Stimulated activated CD4-positive, alpha-beta T cell treated with anti-CD3 and anti-CD28 coated beads, Interleukin-15, amount 100 ng/mL, for 1 hour (primary cell): ENCODE results near the gene AFF2.

Experiments used
- DNase-seq, 2 donors: peaks; one replicate each; pipeline ENCODE4 v3.0.0-alpha.2; 2020; ENCODE audit warnings: low read depth in 1 of 2, low spot score in 1 of 2

AFF2 gene

DNA sequence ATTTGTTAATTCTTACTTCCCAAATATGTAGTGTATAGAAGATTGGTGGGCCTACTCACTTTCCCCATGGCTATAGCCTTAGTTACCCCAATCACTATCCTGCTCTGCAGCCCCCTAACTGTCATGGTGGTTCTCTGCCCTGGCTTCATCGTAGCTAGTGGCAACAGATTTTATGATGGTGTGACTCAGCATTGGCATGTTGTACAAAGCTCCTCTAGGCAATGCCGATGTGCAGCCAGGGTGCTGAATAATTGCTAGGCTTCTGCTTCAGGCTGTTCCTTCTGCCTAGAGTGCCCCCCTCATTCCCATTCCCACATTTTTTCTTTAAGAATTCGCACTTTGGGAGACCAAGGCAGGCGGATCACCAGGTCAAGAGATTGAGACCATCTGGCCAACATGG, 35.2 kb downstream of the AFF2 start:
- no peak for DNase-seq

DNA sequence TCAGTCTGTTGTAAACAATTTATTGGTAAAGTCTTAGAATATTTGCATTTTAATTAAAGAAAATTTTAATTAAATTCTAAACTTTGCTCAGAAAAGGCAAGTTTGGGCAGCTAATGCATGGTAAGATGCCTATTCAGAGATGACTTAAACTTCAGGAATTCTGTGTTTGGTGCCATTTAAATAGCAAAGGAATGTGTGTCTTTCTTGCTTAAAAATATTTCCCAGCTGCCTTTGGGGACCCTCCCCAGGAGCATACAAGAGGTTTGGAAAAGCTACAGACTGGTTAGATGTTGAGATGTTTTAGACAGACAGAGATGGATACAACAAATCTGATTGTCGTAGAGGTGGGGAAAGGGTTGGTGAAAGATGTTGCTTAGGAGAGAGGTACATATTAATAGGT, 36.5 kb downstream of the AFF2 start:
- DNase-seq = no peak

DNA sequence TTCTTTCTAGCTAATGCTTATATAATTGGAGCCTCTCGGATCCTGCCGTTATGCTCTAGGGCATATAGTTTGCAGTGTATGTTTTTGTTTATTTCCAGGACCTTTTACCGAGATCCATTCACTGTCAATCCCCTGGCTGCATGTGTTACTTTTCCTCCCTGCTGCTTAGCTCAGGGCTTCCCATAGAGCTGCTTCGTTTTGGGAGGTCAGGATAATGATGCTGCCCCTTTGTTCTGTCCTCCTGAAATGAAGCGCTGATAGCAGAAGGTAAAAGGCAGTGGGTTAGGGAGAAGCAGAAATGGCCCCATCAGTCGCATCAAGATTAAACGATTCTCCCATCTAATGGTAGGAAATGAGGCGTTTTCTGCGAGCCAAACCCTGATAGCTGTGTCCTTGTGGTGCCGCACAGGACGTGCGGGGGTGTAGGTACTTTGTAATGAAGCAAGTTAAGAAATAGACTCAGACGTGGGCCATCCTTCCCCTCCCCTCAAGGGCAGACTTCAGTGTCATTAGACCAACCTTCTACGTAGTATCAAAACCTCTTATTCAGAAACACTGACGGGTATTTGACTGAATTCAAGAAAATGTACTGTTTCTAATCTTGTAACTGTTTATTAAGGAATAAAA, 37.3 kb downstream of the AFF2 start:
- no peak for DNase-seq

DNA sequence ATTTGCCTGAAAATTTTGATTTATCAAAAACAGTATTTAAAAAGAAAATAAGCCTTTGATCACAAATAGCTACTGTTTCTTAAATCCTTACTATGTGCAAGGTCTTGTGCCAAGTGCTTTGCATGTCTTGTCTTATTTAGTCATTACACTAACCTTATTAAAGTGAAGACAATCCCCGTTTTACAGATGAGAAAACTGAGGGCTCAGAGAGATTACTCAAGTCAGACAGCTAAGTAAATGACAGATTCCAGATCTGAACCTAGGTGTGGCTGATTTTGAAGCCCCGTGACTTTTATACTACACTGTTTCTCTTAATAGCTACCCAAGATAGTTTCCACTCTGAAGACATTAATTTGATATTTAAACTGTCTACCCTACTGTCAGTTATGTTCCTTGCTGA, 38.2 kb downstream of the AFF2 start:
- DNase-seq = no peak

DNA sequence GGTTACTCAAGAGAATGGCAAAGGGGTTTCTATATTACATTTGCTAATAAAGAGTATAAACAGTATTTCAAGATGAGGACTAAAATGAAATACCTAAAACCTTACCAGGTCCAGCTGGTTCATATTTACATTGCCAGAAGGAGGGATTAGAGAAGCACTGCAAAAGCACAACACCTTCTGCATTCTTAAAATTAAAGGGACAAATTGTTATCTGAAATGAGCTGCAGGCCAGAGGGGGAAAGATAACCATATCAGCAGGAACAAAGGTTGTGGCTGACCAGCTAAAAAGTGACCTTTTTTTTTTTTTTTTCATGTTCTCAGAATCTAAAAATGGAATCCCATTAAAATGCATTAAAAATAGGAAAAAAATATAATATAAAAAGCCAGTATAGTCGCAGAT, 39.7 kb downstream of the AFF2 start:
- no peak for DNase-seq

DNA sequence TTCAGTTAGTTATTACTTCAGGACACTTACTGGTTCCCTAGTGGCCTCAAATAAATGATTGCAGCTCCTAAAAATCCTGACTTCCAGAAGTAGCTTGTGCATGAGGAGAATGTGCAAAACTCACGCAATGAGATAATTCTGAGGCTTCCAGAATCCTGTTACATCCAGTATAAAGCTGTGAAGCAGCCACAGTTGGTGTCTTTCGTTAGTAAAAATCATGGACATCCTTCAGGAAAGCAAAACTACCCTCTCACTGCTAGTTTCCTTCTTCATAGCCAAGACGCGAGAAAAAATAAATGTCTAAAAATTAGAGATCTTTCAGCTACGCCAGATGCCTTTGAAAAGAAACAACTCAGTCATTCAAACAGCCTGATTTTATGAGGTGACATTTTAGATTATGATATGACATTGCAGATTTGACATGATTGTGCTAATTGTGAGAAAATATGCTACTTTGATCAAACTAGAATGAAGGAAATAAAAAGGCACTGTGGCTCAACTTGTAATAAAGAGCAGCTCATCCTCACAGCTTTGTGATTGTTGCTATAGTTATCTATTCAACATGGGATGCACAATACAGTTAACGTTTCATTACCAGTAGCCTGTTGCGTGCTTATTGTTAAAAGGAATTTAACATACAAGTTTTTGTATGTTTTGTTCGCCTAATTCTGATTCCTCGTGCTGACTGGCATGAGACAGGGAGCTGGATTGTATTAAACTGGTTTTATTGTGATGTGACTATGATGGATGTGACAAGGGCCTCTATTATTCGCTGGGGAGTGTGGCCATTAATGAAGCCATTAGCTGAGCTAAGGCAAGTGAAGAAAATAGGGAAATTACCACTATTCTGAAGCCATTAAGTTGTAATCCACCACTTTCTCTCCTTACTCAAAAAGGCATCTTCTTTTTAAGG, 40.5 kb downstream of the AFF2 start:
- no peak for DNase-seq

DNA sequence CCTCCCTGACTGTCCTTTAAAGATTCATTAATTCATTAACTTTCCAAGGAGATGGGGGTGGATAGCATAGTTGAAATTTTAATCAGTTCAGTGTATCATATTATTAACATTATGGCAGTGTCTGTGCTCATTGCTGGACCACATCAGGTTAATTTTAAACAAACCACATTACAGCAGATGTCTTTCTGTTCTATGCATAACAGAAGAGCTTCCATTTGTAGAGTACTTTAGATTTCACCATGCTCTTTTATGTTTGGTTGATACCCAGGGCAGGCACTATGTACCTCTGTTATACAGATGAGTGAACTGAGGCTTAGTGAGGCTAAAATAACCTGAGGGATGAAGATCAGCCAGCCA, 41.1 kb downstream of the AFF2 start:
- DNase-seq = no peak

DNA sequence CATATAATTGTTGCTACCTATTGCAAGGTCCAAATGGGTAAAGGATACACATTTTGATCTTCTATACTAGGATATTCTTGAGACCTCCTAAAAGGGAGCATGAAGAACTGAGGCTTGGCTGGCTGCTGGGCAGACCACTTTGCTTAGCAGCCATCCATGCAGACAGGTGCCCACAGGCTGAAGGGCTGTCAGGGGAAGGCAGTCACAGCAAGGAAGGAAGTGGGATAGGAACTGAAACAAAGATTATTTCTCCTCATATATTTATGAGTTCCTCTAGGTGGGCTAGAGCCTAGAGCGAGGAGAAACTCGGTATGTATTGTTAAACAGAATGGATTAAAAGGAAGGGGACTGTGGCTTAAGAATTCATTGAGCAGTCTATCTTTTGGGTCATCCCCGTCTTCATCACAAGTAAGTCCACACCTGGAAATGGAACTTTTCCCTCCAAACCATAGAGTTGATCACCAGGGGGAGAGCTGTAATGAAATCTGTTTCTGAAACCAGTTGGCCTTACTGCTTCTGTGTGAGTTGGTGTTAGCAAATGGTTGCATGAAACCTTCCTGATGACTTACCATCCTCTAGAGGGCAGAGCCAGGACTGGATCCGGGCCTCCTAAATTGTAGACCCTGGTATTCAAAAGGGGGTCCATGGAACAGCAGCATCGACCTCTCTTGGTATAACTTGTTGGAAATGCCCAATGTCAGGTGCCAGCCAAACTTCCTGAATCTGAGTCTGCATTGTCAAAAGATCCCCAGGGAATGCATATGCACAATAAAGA, 42.3 kb downstream of the AFF2 start:
- DNase-seq = no peak

DNA sequence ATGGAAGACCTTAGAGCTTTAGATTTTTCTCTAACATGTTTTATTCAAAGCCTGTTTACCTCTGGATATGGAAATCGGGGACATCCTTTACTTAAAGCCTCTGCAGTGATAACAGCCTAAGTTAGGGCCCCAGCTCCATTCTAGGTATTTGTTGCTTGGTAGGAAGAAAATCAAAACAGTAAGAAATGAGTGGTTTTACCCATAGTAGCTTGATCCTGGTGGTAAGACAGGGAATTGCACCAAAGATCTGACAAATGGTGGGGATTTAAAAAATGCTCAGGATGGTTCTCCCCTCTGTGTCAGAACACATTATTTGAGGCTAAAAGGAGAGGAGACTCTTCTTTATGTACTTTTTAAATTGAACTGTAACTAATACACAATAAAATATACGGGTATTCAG, 52.4 kb downstream of the AFF2 start:
- DNase-seq = no peak

DNA sequence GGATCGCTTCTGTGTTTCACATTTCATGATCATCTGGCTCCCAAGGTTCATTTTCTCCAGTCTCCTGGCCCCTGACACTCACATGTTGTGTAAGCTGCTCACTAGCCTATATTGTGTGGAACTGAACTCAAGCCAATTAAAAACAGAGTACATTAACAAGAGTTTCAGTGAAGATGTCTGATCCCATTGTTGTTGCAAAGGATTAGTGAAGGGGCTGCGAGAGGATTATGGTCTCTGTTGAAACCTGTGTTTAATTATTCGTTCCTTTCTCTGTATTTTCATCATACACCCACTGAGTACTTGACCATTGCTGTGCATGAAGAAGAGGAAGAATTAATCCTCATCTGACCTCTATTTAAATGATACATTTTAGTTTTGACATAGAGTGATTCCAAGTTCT, 54.7 kb downstream of the AFF2 start:
- no peak for DNase-seq

DNA sequence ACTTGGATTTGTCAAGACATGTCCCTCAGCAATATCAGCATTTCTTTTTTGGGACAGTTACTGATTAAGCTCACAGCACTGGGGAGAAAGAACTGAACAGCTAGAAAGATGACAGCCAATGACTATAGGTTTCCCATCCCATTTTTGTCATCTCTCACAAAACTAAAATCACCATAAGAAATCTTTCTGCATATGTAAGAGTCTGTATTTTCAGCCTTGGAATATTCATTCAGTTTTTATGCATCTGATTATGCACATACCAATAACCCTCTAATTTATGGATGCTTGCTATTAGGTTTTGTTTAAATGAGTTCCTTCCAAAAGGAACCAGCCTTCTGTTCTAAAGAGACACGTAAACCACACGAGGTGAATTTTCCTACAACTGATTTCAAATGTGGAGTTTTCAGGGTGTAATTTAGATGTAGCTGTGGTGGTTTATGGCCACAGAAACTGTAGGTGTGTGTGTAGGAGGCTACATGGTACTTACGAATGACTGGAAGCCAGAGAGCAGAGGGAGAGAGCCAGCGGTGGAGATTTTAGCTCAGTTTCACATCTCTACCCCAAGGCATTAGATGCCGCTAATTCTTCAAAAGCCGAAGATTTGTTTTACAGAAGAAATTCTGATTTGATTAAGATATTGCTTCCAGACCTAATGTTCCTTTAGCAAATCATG, 55.3 kb downstream of the AFF2 start:
- no peak for DNase-seq

DNA sequence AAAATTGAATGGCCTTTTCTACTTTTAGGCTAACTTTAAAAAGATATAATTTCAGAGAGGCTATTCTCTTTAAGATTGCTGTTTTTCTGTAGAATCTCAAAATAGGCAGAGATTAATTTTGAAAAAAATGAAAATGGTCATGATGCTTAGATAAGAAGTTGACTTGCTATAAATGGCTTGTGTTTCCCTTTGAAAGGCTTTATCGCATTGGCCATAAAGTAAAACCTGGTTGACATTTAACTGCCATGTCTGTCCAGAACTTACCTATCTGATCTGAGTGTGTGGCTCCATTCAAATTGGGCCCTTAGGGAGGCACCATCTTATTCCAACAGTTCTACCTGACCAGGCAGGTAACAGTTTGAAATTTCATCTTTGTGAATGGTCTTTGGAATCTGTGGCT, 56.1 kb downstream of the AFF2 start:
- DNase-seq = no peak

DNA sequence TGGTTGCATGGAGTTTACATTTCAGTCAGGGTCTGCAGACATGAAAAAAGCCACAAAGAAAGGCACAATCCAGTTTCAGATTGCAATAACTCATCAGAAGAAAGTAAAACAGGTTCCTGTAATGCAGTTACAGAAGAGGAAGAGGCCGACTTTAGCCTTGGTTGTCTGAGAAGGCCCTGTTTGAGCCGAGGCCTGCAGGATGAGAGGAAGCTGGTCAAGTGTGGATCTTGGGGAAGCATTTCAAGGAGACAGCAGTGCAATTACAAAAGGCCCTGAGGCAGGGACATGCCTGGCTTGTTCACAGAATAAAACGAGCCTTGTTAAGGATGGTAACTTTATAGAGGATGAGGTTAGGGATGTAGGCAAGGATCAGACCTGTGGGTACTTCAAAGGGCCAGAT, 62.4 kb downstream of the AFF2 start:
- no peak for DNase-seq

DNA sequence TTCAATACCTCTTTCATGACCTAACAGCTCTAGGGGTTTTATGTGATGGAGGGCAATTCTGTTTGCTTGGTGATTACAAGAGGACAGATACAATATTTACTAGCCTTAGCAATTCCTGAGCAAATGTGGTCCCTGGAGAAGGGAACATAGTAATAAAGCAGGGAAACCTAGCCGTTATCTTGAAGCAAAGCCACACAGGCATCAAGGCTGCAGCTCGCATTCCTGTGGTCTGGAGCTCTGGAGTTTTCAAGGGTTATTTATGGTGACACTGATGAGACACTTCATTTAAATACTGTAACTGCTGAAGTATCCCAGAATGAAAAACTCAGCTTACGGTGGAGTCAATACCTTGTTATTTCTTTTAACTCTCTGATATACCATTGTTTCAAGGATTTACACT, 66.8 kb downstream of the AFF2 start:
- DNase-seq = no peak

DNA sequence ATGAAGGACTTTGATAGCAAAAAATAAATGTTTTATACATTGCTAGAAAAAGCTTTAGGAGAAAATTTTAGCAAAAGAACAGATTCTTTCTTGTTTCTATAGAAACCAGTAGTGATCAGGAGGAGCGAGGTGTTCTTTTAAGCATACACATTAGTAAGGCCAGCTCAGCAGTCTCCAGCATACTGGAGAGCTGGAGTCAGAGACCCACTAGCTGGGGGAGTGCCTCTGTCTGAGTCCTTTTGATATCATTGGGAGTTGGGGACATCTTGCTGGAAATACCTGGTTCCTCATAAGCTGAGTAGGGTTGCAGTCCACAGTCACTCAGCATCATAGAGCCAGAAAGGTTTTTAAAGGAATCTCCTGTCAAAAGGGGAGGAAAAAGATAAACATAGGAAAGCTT, 67.4 kb downstream of the AFF2 start:
- DNase-seq = no peak

DNA sequence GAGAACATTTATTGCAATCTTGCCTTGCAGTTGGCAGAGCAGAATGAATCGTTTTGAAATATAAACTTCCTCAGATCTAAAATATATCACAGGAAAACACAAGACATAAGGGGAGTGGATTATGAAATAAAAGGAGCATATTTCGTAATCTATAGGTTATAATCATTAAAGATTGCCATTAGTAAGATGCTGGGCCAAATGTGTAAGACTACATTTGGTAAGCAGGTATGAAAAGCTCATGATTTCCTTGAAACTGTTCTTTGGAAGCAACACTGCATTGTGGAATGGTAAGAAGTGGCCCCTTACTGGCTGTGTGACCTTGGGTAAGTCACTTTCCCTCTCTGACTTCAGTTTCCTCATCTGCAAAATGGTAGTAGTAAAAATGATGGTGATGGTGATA, 68.3 kb downstream of the AFF2 start:
- no peak for DNase-seq

DNA sequence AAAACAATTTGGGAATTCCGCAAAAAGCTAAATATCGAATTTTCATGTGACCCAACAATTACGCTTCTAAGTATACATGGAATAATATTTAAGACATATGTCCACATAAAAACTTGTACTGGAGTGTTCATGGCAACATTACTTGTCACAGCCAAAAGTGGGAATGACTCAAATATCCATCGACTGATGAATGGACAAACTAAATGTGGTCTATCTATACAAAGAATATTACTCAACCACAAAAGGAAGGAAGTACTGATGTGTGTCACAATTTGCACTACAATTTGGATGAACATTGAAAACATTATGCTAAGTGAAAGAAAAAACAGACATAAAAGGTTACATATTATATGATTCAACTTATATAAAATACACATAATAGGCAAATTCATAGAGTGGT, 71.9 kb downstream of the AFF2 start:
- no peak for DNase-seq

DNA sequence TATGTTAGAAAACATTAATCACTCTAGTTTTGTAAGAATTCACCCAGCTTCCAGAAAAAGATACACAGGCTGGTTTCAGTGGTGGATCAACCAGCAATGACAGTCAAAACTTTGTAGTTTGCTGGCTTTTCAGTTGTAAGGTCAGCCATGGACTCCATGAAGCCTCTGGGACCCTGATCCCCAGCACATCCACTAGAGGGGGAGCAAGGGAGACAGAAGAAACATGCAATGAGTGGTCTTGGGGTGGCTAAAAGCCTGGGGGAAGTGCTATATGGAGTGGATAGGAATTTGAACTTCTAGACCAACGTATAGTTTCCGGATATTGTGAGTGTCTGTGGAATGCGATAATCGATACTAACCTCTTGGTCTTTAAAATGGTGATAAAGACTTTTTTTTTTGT, 72.7 kb downstream of the AFF2 start:
- DNase-seq = no peak

DNA sequence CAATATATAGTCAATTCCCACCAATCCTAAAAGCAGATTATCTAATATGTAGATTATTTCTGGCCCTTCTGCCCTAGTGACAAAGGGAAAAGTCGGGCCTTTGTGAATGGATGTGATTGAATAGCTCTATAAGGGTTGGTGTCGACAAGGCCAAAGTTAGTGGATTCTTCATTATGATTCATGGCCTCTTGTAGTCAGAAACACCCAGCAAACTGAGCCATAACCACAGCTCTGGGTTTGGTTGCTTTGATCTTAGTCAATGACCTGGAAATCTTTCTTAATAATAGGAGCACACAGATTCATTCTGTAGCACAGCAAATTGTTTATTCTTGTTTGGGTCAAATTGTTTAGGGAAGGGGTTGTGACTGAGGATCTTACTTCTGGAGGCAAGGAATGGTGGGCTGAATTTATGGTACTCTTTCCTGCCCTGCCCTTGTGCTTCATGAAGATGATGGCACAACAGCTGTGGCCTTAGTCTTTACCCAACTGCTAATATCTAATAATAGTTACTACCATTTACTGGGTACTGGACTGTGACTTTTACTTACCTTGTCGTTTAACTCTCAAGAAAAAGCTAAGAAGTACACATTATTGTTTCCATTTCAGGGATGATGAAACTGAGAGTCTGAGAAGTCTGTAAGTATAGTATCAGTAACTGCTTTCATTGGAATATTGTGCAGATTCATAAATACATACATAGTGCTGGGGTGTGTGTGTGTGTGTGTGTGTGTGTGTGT, 74.0 kb downstream of the AFF2 start:
- no peak for DNase-seq

DNA sequence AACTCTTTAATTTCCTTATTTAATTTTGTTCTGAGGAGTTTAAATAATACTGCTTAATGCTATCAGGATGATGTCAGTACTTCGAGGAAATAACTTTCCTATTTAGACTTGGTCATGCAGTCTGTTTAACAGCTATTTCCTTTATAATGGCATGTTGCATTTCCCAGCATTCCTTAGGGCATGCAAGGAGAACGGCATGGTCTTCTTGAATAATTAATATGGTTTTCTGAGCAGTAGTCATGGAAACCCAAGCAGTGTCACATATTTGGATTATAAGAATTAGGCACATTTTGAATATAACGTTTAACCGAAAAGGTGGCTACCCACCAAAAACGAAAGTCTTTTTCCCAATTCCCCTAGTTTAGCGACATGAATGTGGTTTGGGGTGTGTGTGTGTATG, 76.0 kb downstream of the AFF2 start:
- DNase-seq = no peak

DNA sequence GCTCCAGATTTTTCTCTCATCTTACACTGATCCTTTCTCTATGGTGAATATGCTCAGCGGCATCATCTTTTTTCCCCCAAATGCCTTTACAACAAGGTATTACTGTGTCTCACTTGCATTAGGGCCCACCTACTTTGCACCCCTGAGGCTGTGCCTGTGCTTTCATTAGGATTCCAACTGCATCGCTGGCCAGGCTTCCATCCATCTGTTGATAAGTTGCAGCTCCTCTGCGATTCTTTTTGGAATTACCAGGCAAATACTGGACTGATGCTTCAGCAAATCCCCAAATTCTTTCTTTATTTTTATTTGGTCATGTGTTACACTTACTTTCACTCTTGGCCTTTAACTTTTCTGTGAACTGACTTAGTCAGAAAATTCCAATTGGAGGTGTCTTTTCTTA, 77.3 kb downstream of the AFF2 start:
- no peak for DNase-seq
